ENCODE results near the gene GALC.

GALC gene

DNA sequence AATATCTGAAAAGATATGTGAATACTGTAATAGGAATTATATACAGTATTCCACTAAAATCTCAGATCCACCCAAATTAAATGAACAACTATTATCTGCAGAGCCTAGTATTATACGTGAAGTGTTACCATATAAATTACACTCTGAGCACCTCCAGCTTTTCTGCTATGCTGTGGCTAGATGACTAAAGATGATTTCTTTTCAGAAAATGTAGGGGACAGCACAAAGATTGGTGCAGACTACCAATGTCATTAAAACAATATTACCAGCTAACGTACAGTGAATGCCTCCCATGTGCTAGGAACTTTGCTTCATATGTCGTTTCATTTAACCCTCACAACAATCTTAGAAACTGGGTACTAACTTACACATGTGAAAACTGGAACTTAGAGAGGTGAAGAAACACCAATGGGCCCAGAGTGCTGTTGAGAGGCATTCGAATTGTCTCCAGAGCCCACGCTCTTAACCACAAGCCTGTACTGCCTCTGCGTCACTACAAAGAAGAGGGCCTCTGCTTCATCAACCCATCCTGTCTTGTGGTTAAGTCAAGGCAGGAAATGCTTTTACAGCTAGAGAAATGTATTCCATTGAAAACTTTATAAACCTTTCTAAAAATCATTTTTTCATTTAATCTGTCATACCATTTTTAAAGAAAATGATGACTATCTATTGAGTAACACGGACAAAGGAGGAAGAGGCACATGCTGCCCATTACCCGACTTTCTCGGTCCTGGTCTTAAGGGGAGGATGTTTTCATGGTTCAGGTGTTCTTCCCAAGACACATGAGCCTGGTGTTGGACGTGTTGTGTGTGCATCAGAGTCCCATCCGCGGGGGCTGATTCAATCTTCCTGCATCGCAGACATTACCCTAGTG, 13.2 kb upstream of the GALC start:
- TF ChIP-seq, protein P1, sequence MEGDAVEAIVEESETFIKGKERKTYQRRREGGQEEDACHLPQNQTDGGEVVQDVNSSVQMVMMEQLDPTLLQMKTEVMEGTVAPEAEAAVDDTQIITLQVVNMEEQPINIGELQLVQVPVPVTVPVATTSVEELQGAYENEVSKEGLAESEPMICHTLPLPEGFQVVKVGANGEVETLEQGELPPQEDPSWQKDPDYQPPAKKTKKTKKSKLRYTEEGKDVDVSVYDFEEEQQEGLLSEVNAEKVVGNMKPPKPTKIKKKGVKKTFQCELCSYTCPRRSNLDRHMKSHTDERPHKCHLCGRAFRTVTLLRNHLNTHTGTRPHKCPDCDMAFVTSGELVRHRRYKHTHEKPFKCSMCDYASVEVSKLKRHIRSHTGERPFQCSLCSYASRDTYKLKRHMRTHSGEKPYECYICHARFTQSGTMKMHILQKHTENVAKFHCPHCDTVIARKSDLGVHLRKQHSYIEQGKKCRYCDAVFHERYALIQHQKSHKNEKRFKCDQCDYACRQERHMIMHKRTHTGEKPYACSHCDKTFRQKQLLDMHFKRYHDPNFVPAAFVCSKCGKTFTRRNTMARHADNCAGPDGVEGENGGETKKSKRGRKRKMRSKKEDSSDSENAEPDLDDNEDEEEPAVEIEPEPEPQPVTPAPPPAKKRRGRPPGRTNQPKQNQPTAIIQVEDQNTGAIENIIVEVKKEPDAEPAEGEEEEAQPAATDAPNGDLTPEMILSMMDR (conservative IDR thresholded peaks at IDR 0.05): no peak
- TF ChIP-seq ZFX (IDR thresholded peaks at IDR 0.05): no peak
- no peak overlapping the region for H3K27ac ChIP-seq

DNA sequence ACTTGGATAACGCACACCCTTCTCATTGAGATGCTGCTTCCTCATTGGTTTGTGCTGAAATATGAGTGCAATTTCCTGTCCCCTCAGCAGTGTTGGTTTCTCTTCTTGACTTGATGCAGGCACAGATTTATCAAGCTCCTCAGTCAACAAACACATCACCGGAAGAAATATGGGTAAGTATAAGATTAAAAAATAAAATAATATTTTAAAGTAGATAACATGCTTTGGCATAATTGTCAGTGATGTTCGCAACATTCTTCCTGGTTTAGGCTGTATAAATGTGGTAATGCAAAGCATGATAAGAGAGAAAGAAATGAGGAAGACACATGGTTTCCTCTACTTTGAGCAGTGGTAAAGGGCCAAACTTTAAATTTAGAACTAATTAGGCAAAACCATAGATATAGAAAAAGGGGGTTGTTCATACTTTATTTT, 12.1 kb upstream of the GALC start, which contains the start of gene GPR65:
Gene GPR65, plus strand, starts transcription at position 86 of the 432 bp plus-strand sequence. CDS start 5,713 bp downstream, outside the sequence.
- no peak within 1 kb of the TSS for H3K27ac ChIP-seq

DNA sequence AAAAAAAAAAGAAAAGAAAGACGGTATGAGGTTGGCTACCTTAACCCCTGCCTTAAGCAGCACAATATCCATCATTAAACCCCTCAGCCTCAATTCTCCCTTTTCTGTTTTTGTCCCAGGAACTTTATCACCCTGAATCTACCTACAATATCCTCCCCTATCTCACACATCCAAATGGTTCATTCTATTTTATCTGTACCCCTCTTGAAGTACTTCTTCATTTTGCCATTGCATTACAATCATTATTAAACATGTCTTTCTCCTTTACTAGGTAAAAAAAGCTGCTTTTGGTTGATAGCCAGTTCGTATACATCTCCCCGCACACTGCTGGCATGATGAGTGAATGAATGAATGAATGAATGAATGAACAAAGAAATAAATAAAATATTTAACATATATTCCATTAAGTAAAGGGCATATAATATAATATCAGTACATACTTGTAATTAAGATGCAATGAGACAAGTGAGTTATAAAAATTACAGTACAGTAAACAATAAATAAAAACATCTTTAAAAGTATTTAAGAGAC, 11.6 kb upstream of the GALC start:
- H3K27ac ChIP-seq: no peak overlapping the region
- no peak for TF ChIP-seq ZFX (IDR thresholded peaks at IDR 0.05)
- TF ChIP-seq, protein P1 (conservative IDR thresholded peaks at IDR 0.05): no peak

More for the DNA sequence above, 12.1 kb upstream of the GALC start, which contains the start of gene GPR65:
- TF ChIP-seq, protein P1 (conservative IDR thresholded peaks at IDR 0.05): no peak
- TF ChIP-seq ZFX (IDR thresholded peaks at IDR 0.05): no peak

DNA sequence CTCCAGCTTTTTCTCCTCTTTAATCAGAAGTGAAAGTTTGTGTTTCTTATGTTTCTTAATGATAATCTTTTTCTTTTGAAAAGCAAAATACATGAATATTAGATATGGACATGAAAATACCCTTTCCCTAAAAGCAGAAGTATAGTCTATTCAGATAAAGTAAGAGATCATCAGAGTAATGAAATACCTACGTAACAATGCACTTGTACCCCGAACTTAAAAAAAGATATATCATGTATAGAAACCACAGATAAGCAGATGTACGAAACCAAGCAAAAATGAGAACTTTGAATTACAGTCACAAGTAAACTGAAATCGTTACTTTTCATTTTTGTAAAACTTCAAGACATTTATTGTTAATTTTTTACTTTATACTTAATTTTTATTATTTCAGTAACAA, 10.4 kb upstream of the GALC start:
- H3K27ac ChIP-seq: no peak overlapping the region
- TF ChIP-seq ZFX (IDR thresholded peaks at IDR 0.05): no peak

DNA sequence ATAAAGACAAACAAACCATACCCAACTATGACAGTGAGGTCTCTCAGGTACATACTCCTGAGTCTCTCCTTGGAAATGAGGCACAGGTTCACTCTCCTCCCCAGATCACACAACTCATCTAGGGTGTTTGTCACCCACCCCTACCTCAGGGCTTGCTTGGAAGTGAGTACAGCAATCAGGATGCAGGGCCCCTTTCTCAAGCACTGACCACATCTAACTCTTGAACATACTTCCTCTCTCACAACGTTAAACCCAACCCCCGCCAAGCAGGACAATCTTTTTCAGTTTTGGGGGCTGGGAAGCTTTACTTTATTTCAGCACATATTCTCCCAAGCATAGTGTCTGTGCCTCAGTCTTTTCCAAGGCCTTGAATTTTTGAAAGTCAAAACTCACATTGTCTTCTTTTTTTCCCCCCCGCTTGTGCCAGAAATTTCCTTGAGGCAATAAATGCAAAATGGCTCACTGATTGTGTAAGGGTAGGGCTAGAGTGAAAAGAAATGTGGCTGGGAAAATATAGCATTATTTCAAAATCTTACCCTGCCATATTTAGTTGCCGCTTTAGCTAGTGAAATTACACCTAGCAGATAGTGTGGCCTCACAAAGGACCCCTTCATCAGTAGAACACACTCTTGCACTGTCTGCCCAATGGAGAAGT, 9.6 kb upstream of the GALC start:
- no peak overlapping the region for H3K27ac ChIP-seq
- TF ChIP-seq, protein P1 (conservative IDR thresholded peaks at IDR 0.05): no peak
- TF ChIP-seq ZFX (IDR thresholded peaks at IDR 0.05): no peak

DNA sequence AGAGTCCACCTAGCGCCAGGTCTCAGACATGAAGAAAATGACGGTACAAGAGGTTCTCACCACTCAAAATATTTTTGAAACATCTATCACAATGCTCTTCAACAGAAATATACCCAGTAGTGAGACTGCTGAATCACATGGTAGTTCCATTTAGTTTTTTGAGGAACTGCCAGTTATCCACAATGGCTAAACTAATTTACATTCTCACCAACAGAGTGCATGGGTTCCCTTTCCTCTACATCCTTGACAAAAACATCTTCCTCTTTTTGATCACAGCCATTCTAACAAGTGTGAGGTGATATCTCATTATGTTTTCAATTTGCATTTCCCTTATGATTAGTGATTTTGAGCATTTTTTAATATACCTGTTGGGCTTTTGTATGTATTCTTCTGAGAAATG, 6.3 kb upstream of the GALC start:
- no peak overlapping the region for H3K27ac ChIP-seq
- TF ChIP-seq, protein P1 (conservative IDR thresholded peaks at IDR 0.05): no peak
- TF ChIP-seq ZFX (IDR thresholded peaks at IDR 0.05): no peak

DNA sequence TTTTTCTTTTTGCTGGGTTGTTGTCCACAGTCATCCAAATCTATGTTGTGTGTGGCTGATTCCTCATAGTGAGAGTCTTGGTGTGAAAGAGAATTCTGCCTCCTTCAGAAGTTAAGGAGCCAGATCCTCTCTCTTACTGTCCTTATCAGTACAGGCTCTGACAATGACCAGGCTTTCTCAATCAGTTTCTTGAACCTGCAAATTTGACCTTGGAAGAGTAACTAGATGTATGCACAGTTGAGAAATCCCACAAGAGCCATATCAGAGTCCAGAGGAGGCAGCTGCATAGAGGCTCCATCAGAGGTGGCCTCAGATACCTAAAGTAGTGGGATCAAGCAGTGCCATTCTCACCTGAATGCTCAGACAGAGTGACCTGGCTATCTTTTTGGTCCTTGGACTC, 5.5 kb upstream of the GALC start:
- TF ChIP-seq, protein P1 (conservative IDR thresholded peaks at IDR 0.05): no peak
- TF ChIP-seq ZFX (IDR thresholded peaks at IDR 0.05): no peak

More for the DNA sequence above, 5.5 kb upstream of the GALC start:
- H3K27ac ChIP-seq: no peak overlapping the region
